NOMO-1 treated with dmso at 0.1 percent for 144 hours (cell line): ENCODE results near the gene MANBA.
"Not testable (repeated sequence)": the region's sequence is repeated elsewhere in the genome, so short reads cannot be mapped to it uniquely, and the experiment has no call there.

Experiments used
- DNase-seq: peaks from one replicate; lab custom pipeline; 2025; ENCODE audit not compliant: unreplicated experiment; lab: John Stamatoyannopoulos, UW

MANBA gene

DNA sequence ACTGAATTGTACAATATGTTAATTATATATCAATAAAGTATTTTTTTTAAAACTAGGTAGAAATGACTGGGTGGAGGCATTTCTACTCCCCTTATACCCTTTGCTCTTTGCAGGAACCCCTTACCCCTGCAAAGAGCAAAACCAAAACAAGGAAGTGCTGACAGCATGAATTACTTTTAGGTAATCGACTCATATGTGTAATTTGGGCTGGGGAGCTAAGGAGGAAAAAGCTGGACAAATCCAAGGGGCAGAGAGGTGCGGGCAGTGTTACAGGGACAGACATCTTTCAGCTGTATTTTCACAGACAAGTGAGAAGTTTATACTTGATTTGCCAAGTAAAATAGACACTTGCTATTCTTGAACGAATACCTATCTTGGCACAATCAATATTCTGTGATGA lies 35.5 kb downstream of the MANBA start:
- no peak for DNase-seq

GRCh38 chr4:102723511-102723910 lies 37.3 kb downstream of the MANBA start:
- no peak for DNase-seq

DNA sequence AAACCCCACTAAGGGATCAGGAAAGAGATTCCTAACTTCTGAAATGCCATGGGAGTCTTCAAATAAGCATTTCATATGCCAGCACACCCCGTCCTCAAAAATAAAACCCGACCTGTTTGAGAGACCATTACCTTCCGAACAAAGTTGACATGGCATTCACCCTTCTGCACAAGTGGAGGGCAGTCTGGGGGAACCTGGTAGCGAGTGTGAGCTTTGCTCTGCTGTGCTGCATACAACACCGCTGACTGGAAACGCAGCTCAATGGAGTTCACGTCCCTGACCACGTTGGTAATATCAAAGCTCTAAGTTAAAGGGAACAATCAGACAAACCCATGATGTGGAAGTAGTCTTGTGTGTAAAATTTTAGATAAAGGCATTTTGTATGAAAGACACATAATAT lies 38.0 kb downstream of the MANBA start:
- DNase-seq: no peak

- DNase-seq: not testable (repeated sequence)
These were observed 41.8 kb downstream of the MANBA start for GRCh38 chr4:102718833-102719575.

DNA sequence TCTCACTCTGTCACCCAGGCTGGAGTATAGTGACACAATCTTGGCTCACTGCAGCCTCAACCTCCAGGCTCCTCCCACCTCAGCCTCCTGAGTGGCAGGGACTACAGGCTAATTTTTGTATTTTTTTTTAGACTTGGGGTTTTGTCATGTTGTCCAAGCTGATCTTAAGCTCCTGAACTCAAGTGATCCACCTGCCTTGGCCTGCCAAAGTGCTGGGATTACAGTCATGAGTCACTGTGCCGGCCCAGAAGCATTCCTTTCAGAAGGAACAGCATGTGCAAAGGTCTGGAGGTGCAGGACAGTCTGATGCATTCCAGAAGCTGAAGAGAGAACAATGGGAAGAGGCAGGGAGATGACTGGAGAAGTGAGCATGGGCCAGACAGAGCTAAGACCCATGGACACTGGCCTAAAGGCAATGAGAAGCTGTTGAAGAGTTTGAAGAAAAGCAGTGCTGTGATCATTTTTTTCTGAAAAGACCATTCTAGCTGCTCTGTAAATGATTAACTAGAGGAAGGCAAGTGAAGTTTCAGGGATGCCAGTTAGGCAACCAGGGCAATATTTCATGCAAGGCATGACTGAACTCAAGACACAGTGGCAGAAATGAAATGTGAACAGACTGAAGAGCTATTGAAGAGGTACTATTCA lies 43.2 kb downstream of the MANBA start:
- no peak for DNase-seq

DNA sequence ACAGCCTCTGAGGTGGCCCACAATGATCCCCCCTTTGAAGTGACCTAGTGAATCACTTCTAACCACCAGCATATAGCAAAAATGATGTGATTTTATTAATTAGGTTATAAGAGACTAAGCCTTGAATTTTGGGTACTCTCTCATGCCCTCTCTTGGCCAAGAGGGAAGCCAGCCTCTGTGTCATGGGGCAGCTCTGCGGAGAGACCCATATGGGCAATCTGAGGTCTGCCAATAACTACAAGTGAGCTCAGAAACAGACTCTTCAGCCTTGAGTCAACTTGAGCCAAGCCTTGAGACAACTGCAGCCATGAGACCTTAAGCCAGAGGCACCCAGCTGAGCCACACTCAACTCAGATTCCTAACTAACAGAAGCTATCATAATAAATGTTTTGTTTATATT lies 45.7 kb downstream of the MANBA start:
- no peak for DNase-seq

DNA sequence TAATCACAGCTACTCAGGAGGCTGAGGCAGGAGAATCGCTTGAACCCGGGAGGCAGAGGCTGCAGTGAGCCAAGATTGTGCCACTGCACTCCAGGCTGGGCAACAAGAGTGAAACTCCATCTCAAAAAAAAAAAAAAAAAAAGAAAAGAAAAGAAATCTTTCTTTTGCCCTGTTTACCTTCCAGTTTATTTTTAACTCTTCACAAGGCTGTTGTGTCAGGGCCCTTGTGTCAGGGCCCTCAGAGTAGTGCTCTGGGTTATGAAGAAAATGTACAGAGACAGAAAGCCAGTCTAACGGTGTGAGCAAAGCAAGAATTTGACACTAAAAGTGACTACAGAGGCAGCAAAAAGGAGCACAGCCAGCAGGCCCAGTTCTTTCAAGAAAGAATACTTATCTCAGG lies 47.0 kb downstream of the MANBA start:
- not testable (repeated sequence) for DNase-seq

DNA sequence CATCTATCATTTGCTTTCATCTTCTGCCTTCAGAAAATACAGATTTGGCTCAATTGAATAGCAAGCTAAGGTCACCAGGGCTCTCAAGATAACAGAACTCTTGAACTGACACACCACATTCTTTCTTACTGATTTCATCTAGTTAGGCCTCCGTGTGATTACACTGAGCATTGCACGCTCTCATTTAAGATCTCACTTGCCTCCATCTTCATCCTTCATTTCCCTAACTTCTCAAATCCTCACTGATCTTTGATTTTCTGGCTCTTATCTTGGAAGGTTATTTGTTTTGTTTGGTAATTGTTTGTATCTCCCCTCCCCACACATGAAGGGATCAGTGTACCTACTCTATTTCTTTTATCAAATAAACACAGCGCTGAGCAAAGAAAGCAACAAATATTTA lies 47.7 kb downstream of the MANBA start:
- no peak for DNase-seq

DNA sequence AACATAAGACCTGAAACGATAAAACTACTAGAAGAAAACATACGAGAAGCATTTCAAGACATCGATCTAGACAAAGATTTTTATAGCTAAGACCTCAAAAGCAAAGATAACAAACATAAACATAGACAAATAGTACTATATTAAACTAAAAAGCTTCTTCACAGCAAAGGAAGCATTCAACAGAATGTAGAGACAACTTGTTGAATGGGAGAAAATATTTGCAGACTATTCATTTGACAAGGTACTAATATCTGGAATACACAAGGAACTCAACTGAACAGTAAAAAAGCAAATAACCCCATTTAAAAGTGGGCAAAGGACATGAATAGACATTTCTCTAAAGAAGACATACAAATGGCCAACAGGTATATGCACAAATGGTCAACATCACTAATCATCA lies 49.8 kb downstream of the MANBA start:
- no peak for DNase-seq

DNA sequence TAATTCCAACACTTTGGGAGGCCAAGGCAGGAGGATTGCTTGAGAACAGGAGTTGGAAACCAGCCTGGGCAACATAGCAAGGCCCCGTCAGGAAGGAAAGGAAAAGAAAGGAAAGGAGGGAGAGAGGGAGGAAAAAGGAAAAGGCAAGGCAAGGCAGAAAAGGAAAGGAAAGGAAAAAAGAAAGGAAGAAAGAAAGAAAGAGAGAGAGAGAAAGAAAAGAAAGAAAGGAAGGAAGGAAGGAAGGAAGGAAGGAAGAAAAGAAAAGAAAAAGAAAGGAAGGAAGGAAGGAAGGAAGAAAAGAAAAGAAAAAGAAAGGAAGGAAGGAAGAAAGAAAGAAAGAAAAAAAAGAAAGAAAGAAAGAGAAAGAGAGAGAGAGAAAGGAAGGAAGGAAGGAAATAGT lies 51.7 kb downstream of the MANBA start:
- not testable (repeated sequence) for DNase-seq

DNA sequence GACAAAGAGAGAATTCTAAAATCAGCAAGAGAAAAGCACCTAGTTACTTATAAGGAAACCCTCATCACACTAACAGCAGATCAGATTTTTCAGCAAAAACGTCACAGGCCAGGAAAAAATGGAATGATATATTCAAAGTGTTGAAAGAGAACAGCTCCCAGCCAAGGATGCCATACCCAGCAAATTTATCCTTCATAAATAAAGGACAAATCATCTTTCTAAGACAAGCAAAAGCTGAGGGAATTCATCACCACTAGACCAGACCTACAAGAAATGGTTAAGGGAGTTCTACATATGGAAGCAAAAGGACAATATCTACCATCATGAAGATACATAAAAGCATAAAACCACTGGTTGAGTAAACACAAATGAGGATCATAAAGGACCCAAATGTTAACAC lies 53.6 kb downstream of the MANBA start:
- no peak for DNase-seq

- DNase-seq: no peak
These were observed 55.3 kb downstream of the MANBA start for GRCh38 chr4:102705391-102705935.

GRCh38 chr4:102696758-102697157 lies 64.0 kb downstream of the MANBA start:
- DNase-seq: no peak

DNA sequence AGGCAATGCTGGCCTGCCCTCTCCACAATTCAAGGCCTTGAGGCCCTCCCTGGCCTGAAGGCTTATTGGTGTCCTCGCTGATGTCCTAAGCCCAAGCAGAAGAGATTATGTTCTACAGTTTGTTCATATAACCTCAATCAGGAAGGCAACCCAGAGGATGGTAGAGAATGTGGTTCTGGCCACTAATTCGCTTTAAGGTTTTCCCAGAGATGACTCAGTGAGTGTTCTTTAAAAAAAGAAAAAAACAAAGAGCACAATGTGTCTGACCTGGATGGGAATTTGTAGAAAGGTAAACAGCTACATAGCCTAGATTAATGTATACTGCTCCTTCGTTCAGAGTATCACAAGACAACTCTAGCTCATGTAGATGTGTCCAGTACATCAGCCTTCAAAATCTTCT lies 66.0 kb downstream of the MANBA start:
- DNase-seq: no peak

- no peak for DNase-seq
These were observed 66.9 kb downstream of the MANBA start for GRCh38 chr4:102693861-102694260.

GRCh38 chr4:102693262-102693850 lies 67.4 kb downstream of the MANBA start:
- no peak for DNase-seq

GRCh38 chr4:102692474-102692873 lies 68.3 kb downstream of the MANBA start:
- DNase-seq: no peak

DNA sequence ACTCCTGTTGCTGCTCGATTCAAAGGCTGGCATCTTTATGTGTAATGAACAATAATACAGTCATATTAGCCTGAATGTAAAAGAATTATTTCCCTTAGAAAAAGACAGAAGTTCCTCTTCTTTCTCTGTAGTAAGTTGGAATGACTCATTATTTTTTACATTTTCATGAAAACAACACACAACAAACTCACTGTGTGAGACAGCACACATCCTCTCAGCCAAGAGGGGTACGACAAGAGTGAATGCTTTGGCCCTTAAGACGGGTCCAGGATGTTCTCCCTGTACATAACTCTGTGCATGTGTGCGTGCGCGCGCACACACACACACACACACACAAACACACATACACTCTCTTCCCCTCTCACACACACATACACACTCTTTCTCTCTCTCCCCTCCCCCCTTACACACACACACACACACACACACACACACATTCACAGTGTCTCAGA lies 72.8 kb downstream of the MANBA start:
- DNase-seq: no peak

DNA sequence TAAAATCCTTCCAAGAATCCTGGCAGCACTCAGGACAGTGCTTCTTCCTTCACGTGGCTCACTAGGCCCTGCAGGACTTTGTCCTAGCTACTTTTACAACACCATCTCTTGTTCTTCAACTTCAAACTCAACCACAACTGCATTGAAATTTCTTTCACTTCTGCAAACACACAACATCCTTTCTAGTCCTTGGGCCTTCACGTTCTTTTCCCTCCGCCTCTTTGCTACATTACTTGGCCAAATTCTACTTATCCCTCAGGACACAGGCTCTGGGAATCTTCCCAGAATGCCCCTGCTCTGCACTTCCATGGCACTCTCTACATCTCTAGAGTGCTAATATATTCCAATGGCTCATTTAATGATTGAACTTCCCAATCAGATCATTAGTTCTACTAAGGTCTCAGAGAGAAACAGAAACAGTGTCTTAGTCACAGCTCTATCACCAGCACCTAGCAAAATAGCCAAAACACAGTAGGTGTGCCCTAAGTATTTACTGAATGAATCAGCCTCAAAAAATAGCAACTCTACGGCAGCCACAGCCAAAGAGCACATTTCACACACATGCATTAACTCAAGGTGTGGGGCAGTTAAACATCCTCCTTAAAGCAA lies 73.3 kb downstream of the MANBA start:
- DNase-seq: peak; percentile 64

DNA sequence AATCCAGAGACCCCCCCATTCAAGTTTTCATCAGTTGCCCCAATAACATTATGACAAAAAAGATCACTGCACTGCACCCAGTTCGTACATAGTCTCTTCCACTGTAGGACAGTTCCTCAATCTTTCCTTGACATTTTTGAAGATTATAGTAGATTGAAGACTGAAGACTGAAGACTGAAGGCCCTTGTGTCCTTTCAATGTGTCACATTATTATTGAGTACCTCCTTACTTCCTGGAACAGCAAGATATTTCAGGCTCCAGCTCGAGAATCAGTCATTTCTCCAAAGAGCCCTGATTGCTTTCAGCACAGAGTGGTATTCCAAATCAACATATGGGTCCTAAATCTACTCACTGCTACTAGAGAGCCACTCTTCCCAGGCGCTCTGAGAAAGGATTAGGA lies 75.0 kb downstream of the MANBA start:
- DNase-seq: no peak

GRCh38 chr4:102684610-102685052 lies 76.1 kb downstream of the MANBA start:
- no peak for DNase-seq
